ENCODE results near the gene PTPRA.
A peak's percentile ranks its signal among the peaks of the same experiment; 100 is the strongest.

The PTPRA gene

DNA sequence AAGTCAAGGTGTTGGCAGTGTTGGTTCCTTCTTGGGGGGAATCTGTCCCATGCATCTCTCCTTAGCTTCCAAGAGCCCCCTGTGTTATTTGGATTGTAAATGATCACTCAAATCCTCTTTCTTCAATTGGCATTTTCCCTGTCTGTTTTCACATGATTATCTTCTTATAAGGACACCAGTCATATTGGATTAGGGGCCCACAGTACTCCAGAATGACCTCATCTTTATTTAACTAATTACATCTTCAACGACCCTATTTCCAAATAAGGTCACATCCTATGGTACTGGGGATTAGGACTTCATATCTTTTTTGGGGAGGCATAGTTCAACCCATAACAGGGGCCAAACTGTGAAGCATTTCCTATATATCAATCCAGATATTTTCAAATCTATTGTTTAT is 57.3 kb downstream of the PTPRA start:
- peaks cover 6% of the 10 kb centered on the region; the same call in 1 of the 2 replicates for H3K36me3 ChIP-seq (ENCODE audit: control insufficient read depth, insufficient read depth, low read length)
- H3K9me3 ChIP-seq (ENCODE audit: control insufficient read depth, insufficient read depth, low read length), result no peaks in the 10 kb centered on the region
- H3K9ac ChIP-seq (ENCODE audit: low read depth, low read length), result no peak overlapping the region
- H3K27ac ChIP-seq (ENCODE audit: low read depth, low read length), result no peak overlapping the region
- no peaks in the 10 kb centered on the region for H3K4me1 ChIP-seq (ENCODE audit: control insufficient read depth, insufficient read depth, low read length)
- no peak overlapping the region for H3K4me3 ChIP-seq (ENCODE audit: low read depth, low read length)
- H3K27me3 ChIP-seq (ENCODE audit: control insufficient read depth, insufficient read depth, low read length), result no peaks in the 10 kb centered on the region

DNA sequence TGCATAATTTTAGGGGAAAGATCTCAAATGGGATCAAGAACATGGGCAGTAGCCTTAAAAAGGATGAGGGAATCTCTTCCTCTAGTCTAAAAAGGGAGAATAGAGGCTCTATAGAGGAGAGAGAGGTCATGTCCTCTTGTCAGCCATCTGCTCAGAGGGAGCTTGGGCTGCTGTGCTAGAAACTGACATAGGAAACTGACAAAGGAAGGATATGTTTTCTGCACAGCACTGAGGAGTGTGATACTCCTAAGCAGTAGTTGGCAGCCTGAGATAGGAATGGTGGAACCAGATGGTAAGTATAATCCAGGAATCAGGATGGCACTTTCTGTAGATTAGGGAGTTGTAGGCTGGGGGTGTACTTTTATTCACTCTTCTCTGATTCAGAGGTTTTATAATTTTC is 59.2 kb downstream of the PTPRA start:
- H3K27ac ChIP-seq (ENCODE audit: low read depth, low read length), result no peak overlapping the region
- no peaks in the 10 kb centered on the region for H3K27me3 ChIP-seq (ENCODE audit: control insufficient read depth, insufficient read depth, low read length)
- H3K36me3 ChIP-seq (ENCODE audit: control insufficient read depth, insufficient read depth, low read length), result peaks cover 6% of the 10 kb centered on the region; the same call in 1 of the 2 replicates
- no peaks in the 10 kb centered on the region for H3K4me1 ChIP-seq (ENCODE audit: control insufficient read depth, insufficient read depth, low read length)
- no peaks in the 10 kb centered on the region for H3K9me3 ChIP-seq (ENCODE audit: control insufficient read depth, insufficient read depth, low read length)
- H3K9ac ChIP-seq (ENCODE audit: low read depth, low read length), result no peak overlapping the region
- H3K4me3 ChIP-seq (ENCODE audit: low read depth, low read length), result no peak overlapping the region

DNA sequence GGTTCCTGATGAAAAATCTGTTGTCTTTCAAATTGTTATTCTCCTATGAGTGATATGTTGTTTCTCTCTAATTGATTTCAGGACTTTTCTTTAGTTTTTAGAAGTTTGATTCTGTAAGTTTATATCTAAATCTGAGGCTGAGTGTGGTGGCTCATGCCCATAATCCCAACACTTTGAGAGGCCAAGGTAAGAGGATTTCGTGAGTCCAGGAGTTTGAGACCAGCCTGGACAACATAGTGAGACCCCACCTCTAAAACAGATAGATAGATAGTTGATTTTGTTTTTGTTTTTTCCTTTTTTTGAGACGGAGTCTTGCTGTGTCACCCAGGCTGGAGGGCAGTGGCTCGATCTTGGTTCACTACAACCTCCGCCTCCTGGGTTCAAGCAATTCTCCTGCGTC is 64.6 kb downstream of the PTPRA start:
- H3K27me3 ChIP-seq (ENCODE audit: control insufficient read depth, insufficient read depth, low read length), result no peaks in the 10 kb centered on the region
- no peak overlapping the region for H3K4me3 ChIP-seq (ENCODE audit: low read depth, low read length)
- no peaks in the 10 kb centered on the region for H3K36me3 ChIP-seq (ENCODE audit: control insufficient read depth, insufficient read depth, low read length)
- no peaks in the 10 kb centered on the region for H3K4me1 ChIP-seq (ENCODE audit: control insufficient read depth, insufficient read depth, low read length)
- H3K9ac ChIP-seq (ENCODE audit: low read depth, low read length), result no peak overlapping the region
- H3K9me3 ChIP-seq (ENCODE audit: control insufficient read depth, insufficient read depth, low read length), result no peaks in the 10 kb centered on the region
- H3K27ac ChIP-seq (ENCODE audit: low read depth, low read length), result no peak overlapping the region

DNA sequence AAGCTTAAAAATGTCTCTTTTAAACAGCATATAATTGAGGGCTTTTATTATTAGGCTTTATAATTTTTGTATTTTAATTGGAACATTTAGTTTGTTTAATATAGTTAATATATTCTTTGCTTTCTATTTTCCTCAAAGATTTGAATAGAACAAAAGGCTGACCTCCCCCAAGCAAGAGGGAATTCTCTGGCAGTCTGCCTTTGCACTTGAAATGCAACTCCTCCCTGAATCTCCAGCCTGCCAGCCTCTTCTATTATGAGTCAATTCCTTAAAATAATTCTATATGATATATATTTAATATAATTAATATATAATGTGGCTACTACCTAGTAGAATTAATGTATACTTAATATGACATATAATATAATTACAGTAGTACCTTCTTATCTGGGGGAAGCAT is 69.2 kb downstream of the PTPRA start:
- Histone ChIP-seq H3K4me3 (ENCODE audit: low read depth, low read length) (no peak overlapping the region), H3K4me1 (ENCODE audit: control insufficient read depth, insufficient read depth, low read length) (0 out of 2 replicates have a peak, but pooled peaks cover 4% of the 10 kb centered on the region), H3K27ac (ENCODE audit: low read depth, low read length) (no peak overlapping the region), H3K27me3 (ENCODE audit: control insufficient read depth, insufficient read depth, low read length) (no peaks in the 10 kb centered on the region), H3K9ac (ENCODE audit: low read depth, low read length) (no peak overlapping the region), H3K36me3 (ENCODE audit: control insufficient read depth, insufficient read depth, low read length) (no peaks in the 10 kb centered on the region), H3K9me3 (ENCODE audit: control insufficient read depth, insufficient read depth, low read length) (no peaks in the 10 kb centered on the region)

DNA sequence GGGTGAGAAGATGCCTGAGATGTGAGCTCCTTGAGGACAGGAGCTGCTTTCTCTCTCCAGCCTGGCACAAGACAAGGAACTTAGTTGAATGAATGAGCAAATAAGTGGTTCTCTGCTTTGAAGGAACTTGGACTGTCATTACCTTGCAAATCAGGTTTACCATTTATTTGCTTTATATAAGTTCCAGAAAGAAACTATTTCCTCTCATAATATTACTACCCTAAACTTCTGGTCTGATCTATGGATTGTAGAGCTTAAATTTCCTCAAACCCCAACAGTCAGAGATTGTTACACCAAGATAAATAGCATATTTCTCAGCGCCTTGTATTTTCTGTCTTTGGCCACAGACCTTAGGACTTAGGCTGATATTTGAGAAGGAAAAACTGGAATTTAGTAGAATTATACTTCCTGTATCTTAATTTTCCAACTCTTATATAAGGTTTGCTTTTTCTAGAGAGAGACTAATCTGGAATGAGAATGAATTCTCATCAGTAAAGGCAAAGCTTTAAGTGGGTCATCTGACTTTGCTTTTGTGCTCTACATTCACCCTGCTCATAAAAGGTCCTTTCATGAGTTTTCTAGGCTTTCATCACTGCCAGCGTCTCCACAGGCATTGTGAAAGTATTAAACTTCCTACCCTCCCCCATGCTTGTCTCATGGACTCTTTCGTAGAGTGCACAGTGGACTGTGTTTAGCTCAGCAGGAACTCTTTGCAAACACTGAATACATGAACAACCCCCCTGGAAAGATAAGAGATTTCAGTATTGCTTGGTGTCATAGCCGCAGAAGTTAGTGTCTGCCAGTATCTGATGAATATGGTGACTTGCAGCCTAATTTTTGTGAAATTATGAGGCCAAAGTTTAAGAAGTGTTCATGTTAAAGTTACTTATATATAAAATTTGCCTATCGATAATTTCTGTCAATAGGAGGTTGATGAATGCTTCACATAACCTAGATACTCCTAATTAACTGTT is 74.0 kb downstream of the PTPRA start:
- Histone ChIP-seq H3K4me1 (ENCODE audit: control insufficient read depth, insufficient read depth, low read length) (0 out of 2 replicates have a peak, but pooled peaks cover 7% of the 10 kb centered on the region), H3K9me3 (ENCODE audit: control insufficient read depth, insufficient read depth, low read length) (no peaks in the 10 kb centered on the region), H3K27ac (ENCODE audit: low read depth, low read length) (peak overlapping the region; percentile 42), H3K27me3 (ENCODE audit: control insufficient read depth, insufficient read depth, low read length) (no peaks in the 10 kb centered on the region), H3K4me3 (ENCODE audit: low read depth, low read length) (no peak overlapping the region), H3K36me3 (ENCODE audit: control insufficient read depth, insufficient read depth, low read length) (peaks cover 5% of the 10 kb centered on the region; the same call in 1 of the 2 replicates), H3K9ac (ENCODE audit: low read depth, low read length) (no peak overlapping the region)

DNA sequence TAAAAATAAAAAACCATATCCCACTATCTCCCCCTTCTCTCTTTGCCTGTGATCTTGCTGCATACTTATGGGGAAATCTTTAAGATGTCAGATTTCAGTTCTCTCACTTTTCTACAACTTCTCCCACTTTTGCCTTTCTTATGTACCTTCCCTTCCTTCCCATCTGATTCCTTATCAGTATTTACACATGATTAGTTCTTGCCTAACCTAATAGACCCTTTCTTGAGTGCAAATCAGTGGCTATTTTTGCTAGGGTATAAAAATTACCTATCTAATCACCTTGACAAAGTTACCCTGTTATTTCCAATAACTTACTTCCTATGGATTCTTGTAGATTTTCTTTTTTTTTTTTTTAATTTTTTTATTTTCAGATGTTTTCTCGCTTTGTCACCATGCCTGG is 75.7 kb downstream of the PTPRA start:
- H3K4me3 ChIP-seq (ENCODE audit: low read depth, low read length), result no peak overlapping the region
- H3K9me3 ChIP-seq (ENCODE audit: control insufficient read depth, insufficient read depth, low read length), result no peaks in the 10 kb centered on the region
- no peak overlapping the region for H3K9ac ChIP-seq (ENCODE audit: low read depth, low read length)
- H3K27ac ChIP-seq (ENCODE audit: low read depth, low read length), result no peak overlapping the region
- H3K27me3 ChIP-seq (ENCODE audit: control insufficient read depth, insufficient read depth, low read length), result no peaks in the 10 kb centered on the region
- 0 out of 2 replicates have a peak, but pooled peaks cover 7% of the 10 kb centered on the region for H3K4me1 ChIP-seq (ENCODE audit: control insufficient read depth, insufficient read depth, low read length)
- H3K36me3 ChIP-seq (ENCODE audit: control insufficient read depth, insufficient read depth, low read length), result peaks cover 5% of the 10 kb centered on the region; the same call in 1 of the 2 replicates

DNA sequence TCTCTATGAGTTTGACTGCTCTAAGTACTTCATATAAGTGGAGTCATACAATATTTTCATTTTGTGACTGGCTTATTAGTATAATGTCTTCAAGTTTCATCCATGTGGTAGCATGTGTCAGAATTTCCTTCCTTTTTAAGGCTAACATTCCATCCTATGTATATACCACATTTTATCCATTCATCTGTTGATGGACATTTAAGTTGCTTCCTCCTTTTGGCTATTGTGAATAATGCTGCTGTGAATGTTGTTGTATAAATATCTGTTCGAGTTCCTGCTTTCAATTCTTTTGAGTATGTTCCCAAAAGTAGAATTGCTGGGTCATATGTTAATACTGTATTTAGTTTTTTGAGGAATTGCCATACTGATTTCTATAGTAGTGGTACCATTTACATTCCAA is 79.5 kb downstream of the PTPRA start:
- Histone ChIP-seq H3K4me1 (ENCODE audit: control insufficient read depth, insufficient read depth, low read length) (no peaks in the 10 kb centered on the region), H3K36me3 (ENCODE audit: control insufficient read depth, insufficient read depth, low read length) (peaks cover 5% of the 10 kb centered on the region; the same call in 1 of the 2 replicates), H3K9me3 (ENCODE audit: control insufficient read depth, insufficient read depth, low read length) (no peaks in the 10 kb centered on the region), H3K4me3 (ENCODE audit: low read depth, low read length) (no peak overlapping the region), H3K9ac (ENCODE audit: low read depth, low read length) (no peak overlapping the region), H3K27ac (ENCODE audit: low read depth, low read length) (no peak overlapping the region), H3K27me3 (ENCODE audit: control insufficient read depth, insufficient read depth, low read length) (no peaks in the 10 kb centered on the region)

DNA sequence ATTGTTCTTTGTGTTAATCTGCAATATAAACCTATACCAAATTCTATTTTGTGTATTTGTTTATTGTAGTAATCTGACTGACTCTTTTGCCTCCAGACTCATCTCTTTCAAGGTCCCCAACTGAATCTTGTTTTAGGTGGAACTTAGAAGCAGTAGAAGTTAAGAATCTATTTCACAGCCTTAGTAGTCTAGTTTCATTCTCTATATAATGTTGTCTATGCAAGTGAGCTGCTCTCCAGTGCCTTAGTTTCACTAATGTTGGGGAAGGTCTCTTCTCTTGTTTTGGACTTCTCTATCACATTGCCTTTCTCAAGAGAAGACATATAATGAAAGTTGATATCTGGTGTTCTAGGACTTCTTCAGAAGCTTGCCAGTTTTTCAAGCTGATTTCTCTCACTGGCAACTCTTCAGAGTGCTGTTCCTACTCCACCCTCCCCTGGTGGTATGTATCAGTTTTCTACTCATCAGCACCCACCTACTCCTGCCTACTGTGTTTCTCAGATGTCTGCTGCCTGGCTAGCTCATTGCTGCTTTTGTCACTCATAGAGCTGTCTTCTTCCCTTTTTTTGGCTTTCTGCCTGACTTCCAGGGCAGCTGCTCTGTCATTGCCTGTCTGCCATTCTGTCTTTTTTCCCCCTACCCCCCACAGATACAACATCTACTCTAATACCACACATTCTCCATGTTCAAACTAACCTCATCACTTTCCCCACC is 82.1 kb downstream of the PTPRA start:
- no peaks in the 10 kb centered on the region for H3K27me3 ChIP-seq (ENCODE audit: control insufficient read depth, insufficient read depth, low read length)
- H3K4me1 ChIP-seq (ENCODE audit: control insufficient read depth, insufficient read depth, low read length), result no peaks in the 10 kb centered on the region
- peaks cover 9% of the 10 kb centered on the region for H3K36me3 ChIP-seq (ENCODE audit: control insufficient read depth, insufficient read depth, low read length)
- H3K9ac ChIP-seq (ENCODE audit: low read depth, low read length), result no peak overlapping the region
- H3K9me3 ChIP-seq (ENCODE audit: control insufficient read depth, insufficient read depth, low read length), result no peaks in the 10 kb centered on the region
- H3K4me3 ChIP-seq (ENCODE audit: low read depth, low read length), result no peak overlapping the region
- no peak overlapping the region for H3K27ac ChIP-seq (ENCODE audit: low read depth, low read length)

DNA sequence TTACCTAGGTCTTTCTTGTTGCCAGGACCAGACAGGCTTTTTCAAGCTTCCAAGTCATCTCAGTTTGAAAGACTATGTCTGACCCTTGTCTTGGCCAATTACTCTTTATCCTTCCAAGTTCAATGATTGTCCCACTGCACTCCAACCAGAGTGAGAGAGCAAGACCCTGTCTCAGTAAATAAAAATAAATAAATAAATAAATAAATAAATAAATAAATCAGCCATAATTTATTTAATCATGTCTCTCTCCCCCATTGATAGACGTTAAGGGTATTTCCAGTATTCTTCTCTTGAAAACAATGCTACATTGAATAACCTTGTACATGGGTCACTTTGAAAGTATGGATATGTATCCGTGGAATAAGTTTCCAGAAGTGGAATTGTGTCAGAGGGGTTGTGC is 83.2 kb downstream of the PTPRA start:
- Histone ChIP-seq H3K36me3 (ENCODE audit: control insufficient read depth, insufficient read depth, low read length) (peaks cover 6% of the 10 kb centered on the region), H3K9ac (ENCODE audit: low read depth, low read length) (no peak overlapping the region), H3K9me3 (ENCODE audit: control insufficient read depth, insufficient read depth, low read length) (no peaks in the 10 kb centered on the region), H3K27me3 (ENCODE audit: control insufficient read depth, insufficient read depth, low read length) (no peaks in the 10 kb centered on the region), H3K4me1 (ENCODE audit: control insufficient read depth, insufficient read depth, low read length) (no peaks in the 10 kb centered on the region), H3K27ac (ENCODE audit: low read depth, low read length) (no peak overlapping the region), H3K4me3 (ENCODE audit: low read depth, low read length) (no peak overlapping the region)

DNA sequence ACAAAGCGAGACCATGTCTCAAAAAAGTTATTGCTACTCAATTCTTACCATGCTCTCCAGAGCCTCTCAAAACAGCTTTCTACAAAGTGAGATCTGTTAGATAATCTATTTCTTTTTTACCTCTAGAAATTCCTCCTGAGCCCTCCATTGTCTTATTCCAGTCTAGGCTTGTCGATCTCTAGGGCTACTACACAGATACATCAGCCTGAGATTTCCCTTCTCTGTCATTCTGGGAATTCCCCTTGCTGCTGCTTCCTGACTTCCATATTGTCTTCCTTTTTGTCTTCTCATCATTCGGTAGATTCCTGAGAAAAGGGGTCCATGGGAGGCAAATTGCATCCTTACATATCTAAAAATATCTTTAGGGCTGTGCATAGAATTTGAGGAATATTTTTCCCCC is 94.6 kb downstream of the PTPRA start:
- Histone ChIP-seq H3K27ac (ENCODE audit: low read depth, low read length) (no peak overlapping the region), H3K27me3 (ENCODE audit: control insufficient read depth, insufficient read depth, low read length) (no peaks in the 10 kb centered on the region), H3K9me3 (ENCODE audit: control insufficient read depth, insufficient read depth, low read length) (no peaks in the 10 kb centered on the region), H3K4me1 (ENCODE audit: control insufficient read depth, insufficient read depth, low read length) (no peaks in the 10 kb centered on the region), H3K9ac (ENCODE audit: low read depth, low read length) (no peak overlapping the region), H3K36me3 (ENCODE audit: control insufficient read depth, insufficient read depth, low read length) (peaks cover 31% of the 10 kb centered on the region), H3K4me3 (ENCODE audit: low read depth, low read length) (no peak overlapping the region)

DNA sequence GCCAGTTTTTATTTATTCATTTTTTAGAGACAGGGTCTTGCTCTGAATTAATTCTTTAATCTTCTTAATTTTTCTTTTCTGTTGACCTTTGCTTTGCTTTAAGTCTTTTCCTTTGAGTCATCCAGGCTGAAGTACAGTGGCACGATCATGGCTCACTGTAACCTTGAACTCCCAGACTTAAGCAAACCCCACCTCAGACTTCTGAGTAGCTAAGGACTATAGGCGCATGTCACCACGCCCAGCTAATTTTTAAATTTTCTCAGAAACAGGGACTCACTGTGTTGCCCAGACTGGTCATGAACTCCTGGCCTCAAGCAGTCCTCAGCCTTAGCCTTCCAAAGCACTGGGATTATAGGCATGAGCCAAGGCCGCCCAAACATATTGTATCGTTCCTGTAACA is 98.8 kb downstream of the PTPRA start:
- Histone ChIP-seq H3K4me1 (ENCODE audit: control insufficient read depth, insufficient read depth, low read length) (no peaks in the 10 kb centered on the region), H3K27ac (ENCODE audit: low read depth, low read length) (no peak overlapping the region), H3K9ac (ENCODE audit: low read depth, low read length) (no peak overlapping the region), H3K4me3 (ENCODE audit: low read depth, low read length) (no peak overlapping the region), H3K27me3 (ENCODE audit: control insufficient read depth, insufficient read depth, low read length) (no peaks in the 10 kb centered on the region), H3K36me3 (ENCODE audit: control insufficient read depth, insufficient read depth, low read length) (peaks cover 15% of the 10 kb centered on the region), H3K9me3 (ENCODE audit: control insufficient read depth, insufficient read depth, low read length) (no peaks in the 10 kb centered on the region)
